GM12872 (cell line): Measurements from ENCODE around the gene GCAT.

ENCODE experiments used
- CTCF ChIP-seq: IDR thresholded peaks from 3 replicates; pipeline ENCODE4 v1.5.1; 2011; ENCODE audit warnings: low read depth, mild to moderate bottlenecking, low read length, moderate library complexity; ENCODE audit not compliant: insufficient read depth

Gene GCAT

GRCh38 chr22:37806409-37807333 is 1.1 kb upstream of the GCAT start:
- no peak for TF ChIP-seq CTCF

GRCh38 chr22:37808294-37808657 is 542 bp downstream of the GCAT start:
- TF ChIP-seq CTCF: no peak

GRCh38 chr22:37809672-37810333 is 2.1 kb downstream of the GCAT start:
- no peak for TF ChIP-seq CTCF

GRCh38 chr22:37811867-37812266 is 4.1 kb downstream of the GCAT start:
- TF ChIP-seq CTCF: no peak

GRCh38 chr22:37812869-37813678 is 5.3 kb downstream of the GCAT start:
- no peak for TF ChIP-seq CTCF

GRCh38 chr22:37815593-37815992 is 7.9 kb downstream of the GCAT start:
- no peak for TF ChIP-seq CTCF

GRCh38 chr22:37816543-37817180 is 8.9 kb downstream of the GCAT start:
- TF ChIP-seq CTCF: no peak
